ENCODE data around the gene TRIM14.

DNA sequence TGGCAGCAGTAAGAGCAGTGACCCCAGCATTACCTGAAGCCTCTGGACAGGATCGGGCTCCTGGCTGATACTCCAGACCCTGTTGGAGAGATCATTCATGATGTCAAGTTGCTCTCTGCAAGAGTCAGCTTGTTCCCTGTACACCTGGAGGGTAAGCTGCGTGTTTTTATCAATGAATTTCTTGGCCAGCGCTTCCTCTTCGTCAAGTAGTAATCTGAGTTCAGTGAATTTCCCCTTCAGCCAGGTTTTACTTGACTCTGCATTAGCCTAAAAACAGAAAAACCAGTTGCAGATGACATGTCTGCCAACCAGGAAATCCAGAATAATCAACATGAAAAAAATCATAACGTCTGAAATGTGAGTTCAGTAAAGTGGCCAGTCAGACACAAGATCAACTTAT is 19.1 kb downstream of the TRIM14 start:
- TF ChIP-seq, protein P1, sequence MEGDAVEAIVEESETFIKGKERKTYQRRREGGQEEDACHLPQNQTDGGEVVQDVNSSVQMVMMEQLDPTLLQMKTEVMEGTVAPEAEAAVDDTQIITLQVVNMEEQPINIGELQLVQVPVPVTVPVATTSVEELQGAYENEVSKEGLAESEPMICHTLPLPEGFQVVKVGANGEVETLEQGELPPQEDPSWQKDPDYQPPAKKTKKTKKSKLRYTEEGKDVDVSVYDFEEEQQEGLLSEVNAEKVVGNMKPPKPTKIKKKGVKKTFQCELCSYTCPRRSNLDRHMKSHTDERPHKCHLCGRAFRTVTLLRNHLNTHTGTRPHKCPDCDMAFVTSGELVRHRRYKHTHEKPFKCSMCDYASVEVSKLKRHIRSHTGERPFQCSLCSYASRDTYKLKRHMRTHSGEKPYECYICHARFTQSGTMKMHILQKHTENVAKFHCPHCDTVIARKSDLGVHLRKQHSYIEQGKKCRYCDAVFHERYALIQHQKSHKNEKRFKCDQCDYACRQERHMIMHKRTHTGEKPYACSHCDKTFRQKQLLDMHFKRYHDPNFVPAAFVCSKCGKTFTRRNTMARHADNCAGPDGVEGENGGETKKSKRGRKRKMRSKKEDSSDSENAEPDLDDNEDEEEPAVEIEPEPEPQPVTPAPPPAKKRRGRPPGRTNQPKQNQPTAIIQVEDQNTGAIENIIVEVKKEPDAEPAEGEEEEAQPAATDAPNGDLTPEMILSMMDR (IDR thresholded peaks at IDR 0.05; ENCODE audit: insufficient read depth, low read length, poor library complexity, severe bottlenecking), result no peak
- TF ChIP-seq EZH2phosphoT487 (conservative IDR thresholded peaks at IDR 0.05; ENCODE audit: low read length), result no peak

Measured in SU-DHL-6 (cell line).